Middle frontal gyrus (tissue), 1 donor: ENCODE data around the gene FLT3.

Experiments
- DNase-seq: peaks from one replicate; pipeline ENCODE4 v3.0.0-alpha.2; 2015; ENCODE audit warnings: low spot score; ENCODE audit errors: extremely low spot score

FLT3 gene

DNA sequence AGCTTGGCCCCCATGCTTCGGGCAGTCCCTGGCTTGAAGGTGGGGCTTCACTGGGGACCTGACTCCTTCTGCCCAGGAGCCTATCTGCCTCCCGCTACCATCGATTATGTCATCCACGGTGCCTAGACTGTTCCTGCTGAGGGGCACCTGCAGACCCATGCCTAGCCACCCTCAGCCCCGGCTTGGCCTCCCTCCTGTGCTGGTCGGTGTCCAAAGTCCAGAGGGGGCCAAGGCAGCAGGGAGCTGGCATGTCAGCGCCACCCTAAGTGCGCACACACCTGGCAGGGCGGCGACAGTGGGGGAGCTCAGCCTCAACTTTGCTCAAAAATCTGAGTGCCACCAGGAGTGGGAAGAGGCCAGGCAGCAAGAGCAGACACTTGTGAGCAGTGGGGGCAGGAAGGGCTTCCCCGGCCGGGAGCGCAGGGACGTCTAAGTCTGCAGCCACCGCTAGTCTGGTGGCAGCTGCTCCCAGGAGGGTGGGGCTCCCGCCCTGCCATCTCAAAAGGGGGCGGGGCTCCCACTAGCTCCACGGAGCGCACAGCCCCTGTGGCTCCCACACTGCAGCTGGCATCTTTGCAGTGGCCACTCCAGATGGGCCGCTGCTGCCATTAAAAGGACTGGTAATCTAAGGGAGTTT is 98.4 kb downstream of the FLT3 start:
- no peak for DNase-seq

DNA sequence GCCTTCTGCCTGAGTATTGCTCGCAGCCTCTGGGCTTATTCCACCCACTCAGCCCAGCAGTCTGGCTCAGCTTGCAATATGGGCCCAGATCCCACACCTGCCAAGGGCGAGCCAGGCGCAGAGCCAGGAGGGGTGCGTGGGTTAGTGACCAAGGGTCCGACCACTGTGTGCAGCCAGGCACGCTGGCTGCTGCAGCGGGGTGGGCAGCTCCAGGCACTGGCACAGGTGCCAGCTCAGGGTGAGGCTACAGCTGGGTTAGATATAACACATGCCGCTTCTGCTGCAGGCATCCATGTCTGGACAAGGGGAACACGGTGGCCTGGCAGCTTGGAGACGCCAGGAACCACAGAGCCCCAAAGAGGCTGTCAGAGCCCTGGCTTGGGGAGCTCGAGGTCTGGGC is 99.3 kb downstream of the FLT3 start:
- no peak for DNase-seq

DNA sequence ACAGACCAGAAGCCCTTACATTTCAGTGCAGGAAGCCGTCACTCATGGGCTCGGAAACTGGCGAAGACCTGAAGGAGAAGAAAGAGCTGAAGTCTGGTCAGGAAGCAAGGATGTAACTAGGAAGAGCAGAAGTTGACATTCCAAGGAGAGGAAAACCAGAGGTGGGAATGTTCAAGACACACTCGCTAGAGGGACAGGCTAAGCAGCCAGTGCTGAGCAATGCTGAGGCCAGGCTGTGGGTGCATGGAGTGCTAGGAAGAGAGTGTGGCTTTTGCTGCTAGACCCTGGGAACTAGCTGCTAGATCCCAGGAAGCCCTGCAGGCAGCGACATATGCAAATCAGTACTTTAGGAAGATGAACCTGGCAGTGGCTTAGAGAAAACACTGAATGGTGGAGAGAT is 99.8 kb downstream of the FLT3 start:
- no peak for DNase-seq

DNA sequence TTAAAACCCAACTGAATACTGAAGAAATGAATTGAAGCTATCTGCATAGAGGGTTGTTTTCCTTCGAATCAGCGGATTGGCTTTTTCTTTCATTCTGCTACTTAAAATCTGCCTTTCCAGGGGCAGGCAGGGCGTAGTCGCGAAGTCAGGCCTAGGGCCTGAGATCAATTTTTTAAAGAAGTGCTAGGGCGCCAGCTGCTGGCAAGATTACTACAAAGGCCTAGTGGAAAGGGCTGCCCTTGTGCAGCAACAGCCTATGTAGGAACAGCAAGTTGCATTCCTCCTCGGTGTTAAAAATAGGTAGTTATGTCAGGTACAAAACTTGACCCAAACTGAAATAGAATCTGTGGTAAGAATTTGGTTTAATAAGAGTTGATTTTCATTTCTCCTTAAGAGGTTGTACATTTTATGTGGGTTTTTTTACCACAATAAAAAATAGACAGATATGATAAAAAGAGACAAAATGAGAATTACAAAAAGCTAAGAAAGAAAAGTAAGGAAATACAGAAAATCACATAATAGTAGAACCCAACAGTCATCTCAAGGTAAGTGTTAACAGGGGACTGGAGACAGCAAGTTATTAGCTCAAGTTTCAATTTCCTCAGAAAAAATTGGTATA is 102.4 kb downstream of the FLT3 start:
- DNase-seq, result no peak

DNA sequence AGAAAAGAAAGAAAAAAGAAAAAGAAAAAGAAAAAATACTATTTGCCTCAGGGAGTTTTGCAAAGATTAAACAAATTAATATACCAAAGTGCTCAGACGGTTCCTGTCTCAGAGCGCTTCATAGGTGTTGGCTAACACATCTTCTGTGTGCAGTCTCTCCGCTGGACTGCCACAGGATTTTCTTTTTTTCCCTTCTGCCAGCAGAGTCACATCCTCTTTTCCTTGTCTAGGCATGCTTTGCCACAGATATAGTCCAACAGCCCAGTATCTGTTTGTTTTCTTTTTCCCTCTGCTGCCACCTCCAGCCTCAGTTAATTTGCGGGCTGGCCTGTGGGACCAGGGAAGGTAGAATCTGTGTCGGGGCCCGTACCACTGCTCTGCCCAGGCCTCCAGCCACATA is 108.5 kb downstream of the FLT3 start:
- no peak for DNase-seq

DNA sequence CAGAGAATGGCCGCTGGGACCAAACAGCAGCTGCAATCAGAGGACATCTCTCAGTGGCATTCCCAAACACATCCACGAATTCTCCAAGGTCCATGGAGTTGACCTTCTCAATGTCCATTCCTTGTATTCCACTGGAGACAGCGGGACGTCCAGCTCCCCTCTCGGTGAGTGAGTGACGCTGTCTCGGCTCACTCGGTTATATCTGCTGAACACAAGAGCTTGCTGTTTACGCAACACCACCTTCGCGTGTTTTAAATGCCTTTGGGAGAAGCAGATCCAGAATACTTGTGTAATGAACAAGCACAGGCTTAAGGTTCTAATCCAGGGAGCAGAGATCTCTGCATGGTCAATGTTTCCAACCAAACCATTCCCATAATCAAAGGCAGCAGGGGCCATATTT is 111.9 kb downstream of the FLT3 start, which contains the start of gene URAD:
Gene URAD, minus strand, starts transcription at position 174 of the 400 bp plus-strand sequence. Its CDS starts 56 bp downstream, at position 118.
- DNase-seq, result no peak

DNA sequence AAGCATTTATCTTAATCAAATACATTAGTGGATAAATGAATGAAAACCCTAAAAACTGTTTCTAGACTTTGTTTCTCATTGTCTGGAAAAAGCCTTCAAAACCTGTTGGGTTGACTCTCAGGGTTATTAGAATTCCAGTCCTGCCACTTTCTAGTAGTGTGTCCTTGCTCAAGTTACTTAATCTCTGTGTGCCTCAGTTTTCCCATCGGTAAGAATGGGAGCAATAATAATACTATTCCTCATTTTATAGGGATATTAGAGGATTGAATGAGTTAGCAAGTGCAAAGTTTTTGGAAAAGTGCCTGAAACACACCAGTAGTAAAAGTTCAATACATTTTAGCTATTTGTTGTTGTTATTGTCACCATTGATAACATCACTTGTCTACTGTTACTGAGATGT is 114.8 kb downstream of the FLT3 start:
- no peak for DNase-seq

DNA sequence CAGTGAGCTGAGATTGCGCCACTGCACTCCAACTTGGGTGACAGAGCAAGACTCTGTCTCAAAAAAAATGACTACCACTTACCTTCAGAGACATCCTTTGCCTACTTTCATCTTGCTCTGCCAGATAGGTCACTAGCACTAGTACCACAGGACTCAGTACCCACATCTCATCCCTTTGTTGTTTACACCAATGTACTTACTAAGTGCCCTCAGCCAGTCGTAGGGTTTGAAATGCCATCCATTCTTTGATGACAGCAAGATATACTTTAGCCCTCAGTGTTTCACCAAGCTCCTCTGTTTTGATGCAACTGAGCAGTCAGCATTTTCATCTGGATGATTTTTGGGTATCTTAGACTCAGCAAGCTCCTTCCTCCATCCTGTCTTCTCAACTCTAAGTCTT is 118.0 kb downstream of the FLT3 start:
- DNase-seq, result no peak

DNA sequence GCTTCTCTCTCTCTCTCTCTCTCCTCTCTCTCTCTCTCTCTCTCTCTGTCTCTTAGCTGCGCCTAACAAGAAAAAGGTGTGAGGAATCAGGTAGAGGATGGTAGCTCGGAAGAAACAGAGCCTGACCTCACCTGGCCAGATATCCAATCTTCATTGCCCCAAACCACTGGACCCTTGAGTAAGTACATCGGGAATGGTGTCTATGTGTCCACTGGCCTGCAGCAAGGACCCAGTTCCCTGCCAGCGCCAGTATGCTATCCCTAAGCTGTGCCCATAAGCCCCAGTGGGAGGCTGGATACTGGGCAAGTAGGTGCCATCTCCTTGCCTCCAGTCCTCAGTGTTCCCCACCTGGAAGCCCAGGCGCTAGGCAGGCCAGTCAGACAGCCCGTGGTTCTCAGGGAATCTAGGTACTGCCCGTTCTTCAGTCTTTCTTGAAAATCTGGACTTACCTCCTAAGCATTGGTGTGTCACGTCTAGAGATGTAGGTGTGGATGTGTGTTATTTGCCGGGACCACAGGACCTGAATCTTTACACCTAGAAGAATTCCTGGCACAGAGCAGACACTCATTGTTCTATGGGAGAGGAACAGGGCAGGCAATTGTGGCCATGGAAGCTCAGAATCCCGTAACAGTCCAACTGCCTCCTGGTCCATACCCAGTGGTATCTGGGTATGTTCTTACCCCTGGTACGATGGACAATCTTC is 119.2 kb downstream of the FLT3 start:
- no peak for DNase-seq

DNA sequence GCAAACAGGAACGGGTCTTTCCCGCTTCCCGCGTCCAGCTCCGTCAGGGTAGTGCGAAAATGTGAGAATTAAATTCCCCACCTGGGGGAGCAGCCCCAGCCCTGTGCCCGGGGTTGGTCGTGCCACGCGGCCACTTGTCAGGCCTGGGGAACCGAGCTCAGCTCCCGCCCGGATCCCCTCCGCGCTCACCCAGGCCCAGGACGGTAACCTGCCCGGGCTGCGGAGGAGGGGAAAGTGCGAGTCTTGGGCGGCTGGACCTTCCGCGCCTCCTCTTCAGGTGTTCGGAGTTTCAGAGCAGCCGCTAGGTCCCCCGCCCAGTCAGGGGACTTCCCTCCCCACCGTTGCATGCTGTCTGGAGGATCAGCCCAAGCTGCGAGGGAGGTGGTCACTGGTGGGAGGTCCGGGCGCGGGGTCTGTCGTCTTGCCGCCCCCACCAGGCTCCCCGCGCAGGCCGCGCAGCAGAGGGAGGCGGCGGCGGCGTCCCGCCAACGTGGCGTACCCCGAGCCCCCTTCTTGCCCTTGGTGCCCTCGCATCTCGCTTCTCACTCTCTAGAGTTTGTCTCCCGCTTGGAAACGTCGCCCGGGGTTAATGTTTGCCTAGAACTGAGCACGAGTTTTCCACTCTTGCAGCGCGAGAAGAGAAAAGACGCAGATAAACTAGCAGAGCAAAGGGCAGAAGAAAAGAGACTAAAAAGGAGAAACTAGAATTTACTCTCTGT is 119.9 kb downstream of the FLT3 start:
- DNase-seq, result no peak

DNA sequence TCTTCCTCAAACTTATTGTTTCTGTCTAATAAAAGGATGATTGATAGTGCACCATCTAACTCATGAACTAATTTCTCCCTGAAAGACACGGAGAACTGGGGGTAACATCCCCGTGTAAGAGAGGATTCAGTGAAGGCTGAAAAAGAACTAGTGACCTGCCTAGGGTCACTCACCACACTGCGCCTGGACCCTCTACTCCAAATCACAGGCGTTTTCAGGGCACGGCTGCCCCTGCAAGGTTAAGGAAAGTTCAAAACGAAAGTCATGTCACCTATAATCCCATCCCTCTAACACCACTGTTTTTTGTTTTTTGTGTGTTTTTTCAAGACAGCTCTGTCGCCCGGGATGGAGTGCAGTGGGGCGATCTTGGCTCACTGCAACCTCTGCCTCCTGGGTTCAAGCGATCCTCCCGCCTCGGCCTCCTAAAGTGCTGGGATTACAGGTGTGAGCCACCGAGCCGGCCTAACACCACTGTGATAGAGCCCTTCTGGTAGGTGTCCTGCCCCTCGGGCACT is 120.6 kb downstream of the FLT3 start:
- DNase-seq, result no peak

DNA sequence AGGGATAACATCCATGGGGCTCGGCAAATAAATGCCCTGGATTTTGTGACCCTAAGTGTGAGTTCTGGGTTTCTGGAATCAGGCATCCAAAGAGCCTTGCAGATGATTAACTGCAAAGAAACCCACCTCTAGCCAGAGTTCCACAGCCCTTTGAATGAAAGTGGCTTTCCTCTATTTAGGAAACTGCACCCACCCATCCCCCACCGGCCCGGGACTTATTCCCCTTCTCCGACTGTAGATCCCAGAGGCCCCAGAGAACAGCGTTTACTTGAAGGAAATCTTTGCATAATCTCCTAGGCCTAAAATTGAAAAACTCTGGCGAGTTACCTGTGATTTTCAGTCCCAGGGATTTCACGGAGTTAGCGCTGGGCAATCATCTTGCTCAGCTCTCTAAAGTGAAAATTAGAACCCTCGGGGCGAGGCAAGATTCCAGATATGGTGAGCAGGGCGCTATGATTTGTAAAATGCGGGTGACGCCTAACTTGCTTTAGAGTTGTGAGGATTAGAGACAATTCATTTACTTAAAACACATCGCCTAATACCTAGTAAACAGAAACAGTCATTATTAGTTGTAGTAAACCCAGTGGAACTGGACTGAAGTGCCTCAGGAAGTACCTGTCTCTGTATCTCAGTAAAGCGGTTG is 121.3 kb downstream of the FLT3 start:
- no peak for DNase-seq

DNA sequence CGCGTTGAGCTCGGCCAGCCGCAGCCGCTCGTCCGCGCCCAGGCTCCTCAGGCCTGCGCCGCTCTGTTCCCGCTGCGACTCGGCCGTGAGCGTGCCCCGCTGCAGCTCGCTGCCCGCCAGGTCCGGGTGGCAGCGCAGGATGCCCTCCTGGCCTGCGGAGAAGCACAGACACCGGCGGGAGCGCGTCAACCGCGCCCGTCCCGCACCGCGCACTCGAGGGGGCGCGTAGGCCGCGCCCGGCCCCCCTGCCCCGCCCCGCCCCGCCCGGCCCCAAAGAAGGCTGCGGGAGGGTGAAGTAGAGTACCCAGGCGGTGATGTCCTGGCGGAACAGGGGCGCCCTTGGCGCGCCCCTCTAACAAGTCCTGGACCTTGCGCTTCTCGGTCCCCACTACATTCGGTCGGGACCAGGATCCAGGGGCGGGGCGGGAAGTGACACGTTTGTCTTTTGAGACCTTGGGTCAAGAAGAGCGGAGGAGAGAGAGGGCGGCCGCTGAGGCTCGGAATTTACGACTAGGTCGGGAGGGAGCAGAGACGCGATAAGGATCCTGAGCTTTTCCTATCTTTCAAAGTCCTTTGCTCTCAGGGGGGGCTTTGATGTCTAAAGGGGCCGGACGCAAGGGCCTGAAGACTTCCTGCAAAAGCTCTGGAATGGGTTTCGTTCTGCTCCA is 121.9 kb downstream of the FLT3 start:
- DNase-seq, result no peak

DNA sequence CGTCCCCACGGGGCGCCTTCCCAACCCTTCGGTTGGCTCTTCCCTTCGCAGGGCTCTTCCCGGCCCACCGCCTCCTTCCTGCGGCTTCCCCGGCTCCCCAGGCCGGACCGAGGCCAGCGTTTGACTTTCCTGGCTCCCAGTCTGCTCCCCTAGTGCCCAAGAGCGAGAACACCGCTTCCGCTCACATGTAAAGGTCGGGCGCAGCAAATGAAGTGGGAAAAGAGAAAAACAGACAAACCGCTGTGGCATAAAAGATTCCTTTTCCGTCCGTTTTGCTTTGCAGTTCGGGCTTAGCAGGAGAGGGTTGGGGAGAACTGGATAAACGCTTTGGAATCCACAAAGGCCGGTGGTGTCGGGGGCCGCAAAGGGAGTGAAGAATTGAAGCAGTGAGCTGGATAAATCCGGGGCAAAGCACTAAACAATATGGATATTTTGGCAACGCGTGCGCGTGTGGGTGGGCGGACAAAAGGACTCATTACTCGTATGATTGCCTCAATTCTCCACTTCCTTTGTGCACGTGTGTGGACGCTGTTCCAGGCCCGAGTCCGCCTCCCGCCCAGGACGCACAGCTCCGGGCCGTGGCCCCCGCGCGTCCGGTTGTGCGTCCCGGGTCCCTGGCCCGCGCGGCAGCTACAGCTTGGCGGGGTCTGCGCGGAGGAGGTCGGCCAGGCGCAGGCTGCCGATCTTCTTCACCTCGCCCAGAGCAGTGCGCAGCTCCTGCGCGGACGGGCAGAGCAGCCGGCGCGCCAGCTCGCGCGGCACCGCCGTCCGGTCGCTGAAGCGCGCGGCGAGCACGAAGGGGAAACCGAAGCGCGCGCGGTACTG is 122.7 kb downstream of the FLT3 start:
- no peak for DNase-seq

DNA sequence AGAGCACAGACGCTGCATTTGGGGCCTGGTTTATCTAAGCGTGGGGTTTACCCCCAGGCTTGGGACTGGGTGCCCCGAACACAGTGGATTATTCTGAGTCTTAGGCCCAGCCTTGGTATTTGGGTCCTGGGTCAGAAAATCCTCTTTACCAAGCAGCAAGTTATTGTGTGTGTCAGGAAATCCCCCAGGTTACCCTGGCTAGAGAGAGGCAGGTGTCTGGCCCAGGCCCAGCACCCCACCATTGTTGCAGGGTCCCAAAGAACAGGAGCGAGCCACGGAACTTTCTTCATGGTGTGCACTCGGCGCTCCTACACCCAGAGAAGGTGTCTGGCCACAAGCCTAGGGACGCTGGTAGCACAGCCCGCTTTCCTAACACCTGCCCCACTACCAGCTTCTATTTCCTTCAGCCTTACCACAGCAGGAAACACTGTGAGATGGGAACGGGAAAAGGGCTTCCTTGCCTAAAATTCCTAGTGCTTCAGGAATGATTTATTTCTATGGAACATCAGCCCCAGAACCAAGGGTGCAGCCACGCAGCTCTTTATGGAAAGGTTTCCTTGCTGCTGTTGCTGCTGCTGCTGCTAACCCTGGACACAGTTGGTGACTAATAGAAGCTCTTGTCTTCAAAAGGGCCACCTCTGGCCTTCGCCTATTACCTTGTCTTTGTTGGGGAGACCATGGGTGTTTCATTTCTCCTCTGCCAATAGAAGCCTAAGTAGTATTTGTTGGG is 123.8 kb downstream of the FLT3 start:
- DNase-seq, result no peak

DNA sequence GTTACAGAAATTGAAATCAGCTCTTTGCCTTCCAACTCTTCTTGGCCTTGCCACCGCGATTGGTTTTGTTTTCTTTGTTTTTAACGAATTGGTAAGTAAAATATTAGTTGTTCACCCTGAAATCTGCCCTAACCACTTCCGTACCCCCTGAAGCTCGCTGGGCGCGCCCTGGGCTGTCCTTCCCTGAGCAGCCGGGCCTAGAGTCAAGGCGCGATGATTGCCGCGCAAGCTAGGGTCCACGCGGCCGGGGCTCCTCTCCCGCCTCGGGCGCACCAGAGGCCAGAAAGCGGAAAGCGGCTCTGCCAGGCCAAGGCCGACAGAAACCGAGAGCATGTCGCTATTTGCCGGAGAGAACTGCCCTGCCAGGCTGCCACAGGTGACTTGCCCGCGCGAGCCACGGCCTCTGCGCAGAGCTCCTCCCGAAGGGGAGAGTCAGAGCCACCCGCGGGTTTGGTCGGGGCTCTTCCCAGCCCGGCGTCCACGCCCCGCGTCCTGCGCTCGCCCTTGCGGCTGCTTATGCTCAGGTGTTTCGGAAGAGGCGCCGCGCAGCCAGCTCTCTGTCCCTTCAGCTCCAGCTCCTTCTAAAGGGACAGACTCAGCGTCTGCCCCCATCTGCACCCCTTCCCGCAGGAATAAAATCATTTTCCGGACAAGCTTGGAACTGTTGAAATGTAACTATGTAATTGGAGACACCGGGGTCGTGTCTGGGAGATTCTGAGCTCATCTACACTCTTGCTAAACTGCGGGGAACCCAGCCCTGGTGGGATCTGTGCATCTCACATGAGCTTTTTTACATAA is 124.6 kb downstream of the FLT3 start:
- no peak for DNase-seq

DNA sequence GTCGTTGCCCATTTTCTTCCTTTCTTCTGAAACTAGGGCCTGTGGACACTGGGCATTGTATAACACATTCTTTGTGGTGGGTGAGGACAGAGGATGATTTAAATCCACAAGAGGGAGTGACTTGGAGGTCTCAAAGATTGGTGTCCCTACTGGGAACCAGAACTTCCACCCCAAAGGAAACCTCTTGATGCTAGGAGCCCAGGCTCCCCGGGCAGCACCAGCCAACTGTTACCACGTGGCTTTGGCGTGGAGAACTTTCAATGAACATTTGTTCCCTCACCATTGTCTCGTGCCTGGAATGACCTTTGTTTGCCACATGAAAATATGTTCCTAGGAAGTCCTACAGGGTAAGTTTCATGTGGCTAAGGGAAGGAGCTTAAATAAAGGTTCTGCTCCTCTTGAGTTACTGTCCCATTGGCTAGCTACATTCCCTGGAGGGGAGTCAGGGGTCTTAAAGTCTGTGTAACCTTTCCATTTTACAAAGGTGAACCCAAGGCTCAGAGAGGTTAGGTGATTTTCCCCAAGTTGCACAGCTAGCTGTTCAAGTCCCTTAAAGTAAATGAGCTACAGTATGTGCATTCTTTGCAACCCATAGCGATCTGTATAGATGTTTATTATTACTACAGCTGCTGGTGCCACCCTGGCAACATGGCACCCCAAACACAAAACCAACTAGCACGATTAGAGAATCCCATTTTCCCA is 126.3 kb downstream of the FLT3 start:
- DNase-seq, result no peak

DNA sequence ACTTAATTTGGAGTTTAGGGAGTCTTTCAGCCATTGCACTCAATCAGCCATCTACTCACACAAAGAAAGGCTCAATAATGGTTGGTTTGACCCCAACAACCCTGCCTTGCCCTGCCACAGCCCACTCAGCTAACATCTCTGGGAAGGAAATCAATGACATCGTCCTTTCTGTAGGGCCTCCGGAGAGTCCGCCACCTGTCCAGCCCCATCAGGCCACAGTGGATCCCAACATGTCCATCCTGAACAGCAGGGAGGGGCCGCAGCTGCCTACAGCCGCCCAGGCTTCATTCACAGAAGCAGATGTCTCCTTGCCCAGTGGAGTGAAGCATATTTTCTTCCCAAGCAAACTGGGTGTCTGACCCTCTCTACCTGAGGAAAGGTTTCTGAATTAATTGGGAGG is 127.1 kb downstream of the FLT3 start:
- DNase-seq, result no peak
